ENCODE data around the gene EIF2S1.

- TF ChIP-seq POLR2A (IDR thresholded peaks at IDR 0.05; ENCODE audit: low read depth) (no peak), CTCF (IDR thresholded peaks at IDR 0.05) (no peak), POLR2AphosphoS5 (IDR thresholded peaks at IDR 0.05) (no peak)
Observed at GRCh38 chr14:67395876-67396189, 35.7 kb downstream of the EIF2S1 start.

Data from esophagus muscularis mucosa (tissue), 3 donors.